NT2/D1 (cell line): ENCODE measurements around the gene C6.

ENCODE experiments used
- SUZ12 ChIP-seq: IDR thresholded peaks from 2 replicates; pipeline ENCODE4 v1.6.1; 2011; ENCODE audit not compliant: insufficient read length, insufficient read depth; ENCODE audit errors: extremely low read depth
- YY1 ChIP-seq: IDR thresholded peaks from 2 replicates; pipeline ENCODE4 v1.6.1; 2011; ENCODE audit not compliant: insufficient read length, insufficient read depth
- ZNF274 ChIP-seq: IDR thresholded peaks from 2 replicates; pipeline ENCODE4 v1.6.1; 2011; ENCODE audit warnings: mild to moderate bottlenecking, low read depth, low read length

- no peak for TF ChIP-seq ZNF274
- no peak for TF ChIP-seq SUZ12
- no peak for TF ChIP-seq YY1
These were observed 104.1 kb downstream of the C6 start for GRCh38 chr5:41109186-41109585.
